Sigmoid colon (tissue), 7 donors: Measurements from ENCODE around the gene ATXN10. TPM values are rescaled to one million over a fixed set of nuclear protein-coding genes. Genes with fewer than 3 reads are reported as not detected.
A peak's percentile ranks its signal among the peaks of the same experiment; 100 is the strongest.

Experiments used
- DNase-seq: peaks from one replicate; pipeline ENCODE4 v3.0.0-alpha.2; 2019
- H3K27ac ChIP-seq, 4 donors: fragments of 200-600 bp; sonication (generic); one replicate each; pipeline ENCODE4 v1.5.1; 2016 to 2019; ENCODE audit warnings: mild to moderate bottlenecking in 1 of 4
- H3K27me3 ChIP-seq, 3 donors: fragments of 200-600 bp; sonication (generic); one replicate each; pipeline ENCODE4 v1.5.1; 2019; ENCODE audit warnings: mild to moderate bottlenecking in 1 of 3
- H3K36me3 ChIP-seq, 4 donors: fragments of 200-600 bp; sonication (generic); one replicate each; pipeline ENCODE4 v1.5.1; 2016 to 2019
- H3K4me1 ChIP-seq, 4 donors: fragments of 200-600 bp; sonication (generic); one replicate each; pipeline ENCODE4 v1.5.1; 2017 to 2019
- H3K4me3 ChIP-seq, 4 donors: fragments of 200-600 bp; sonication (generic); one replicate each; pipeline ENCODE4 v1.5.1; 2017 to 2019; ENCODE audit warnings: mild to moderate bottlenecking in 2 of 4, moderate library complexity in 1 of 4
- H3K9me3 ChIP-seq, 4 donors: fragments of 200-600 bp in 3 of 4; sonication (generic) in 3 of 4; one replicate each; pipeline versions ENCODE4 v1.5.1 to v1.6.1; 2013 to 2019
- EP300 ChIP-seq, 4 donors: sonication (generic); formaldehyde crosslinking; IDR thresholded peaks; one replicate each; pipeline ENCODE4 v1.6.1; 2017; ENCODE audit warnings: antibody characterized with exemption in 4 of 4
- POLR2A ChIP-seq, 2 donors: fragments of 450-650 bp; IDR thresholded peaks; one replicate each; pipeline ENCODE4 v1.6.1; 2016; ENCODE audit warnings: antibody characterized with exemption in 2 of 2, mild to moderate bottlenecking in 2 of 2, moderate library complexity in 2 of 2
- POLR2AphosphoS5 ChIP-seq, 4 donors: sonication (generic); formaldehyde crosslinking; IDR thresholded peaks; one replicate each; pipeline ENCODE4 v1.6.1; 2017; ENCODE audit warnings: antibody characterized with exemption in 4 of 4
- WGBS, 2 donors: extraction: QIAGEN DNeasy Blood & Tissue Kit; methylation state at CpG; one replicate each; pipeline ENCODE4 v1.1.7; 2013; 5-methylcytosine and 5-hydroxymethylcytosine counted together
- intact Hi-C: fragments of 100-400 bp; cut with DNase I; formaldehyde crosslinking; loops from one replicate; pipeline ENCODE4 v1.15.1; 2023
- polyA plus RNA-seq, 3 donors: library from polyadenylated mRNA; stranded (reverse); fragments of 200-250 nt; gene quantifications; one replicate each; pipeline ENCODE4 v1.2.3, GENCODE V29; 2013
- total RNA-seq, 4 donors: library from RNA; depleted of rRNA; stranded (reverse); fragments of >200 nt; gene quantifications; one replicate each; pipeline ENCODE4 v1.1.0, GENCODE V29; 2016
- TF ChIP-seq, protein P1 (sequence below), 4 experiments: fragments of 450-650 bp in 3 of 4; fragments of 200-600 bp in 1 of 4; IDR thresholded peaks; one replicate each; pipeline ENCODE4 v1.5.1; 2016 to 2019; ENCODE audit warnings: antibody characterized with exemption in 4 of 4, mild to moderate bottlenecking in 3 of 4, moderate library complexity in 2 of 4
- donor health status: healthy with polysubstance abuse.
- donor health status: Bipolar disorder and iron deficiency.
- donor health status: healthy.

The ATXN10 gene
- total and polyA plus RNA-seq, 7 donors, result 37.9 to 187 (median 160) TPM

DNA sequence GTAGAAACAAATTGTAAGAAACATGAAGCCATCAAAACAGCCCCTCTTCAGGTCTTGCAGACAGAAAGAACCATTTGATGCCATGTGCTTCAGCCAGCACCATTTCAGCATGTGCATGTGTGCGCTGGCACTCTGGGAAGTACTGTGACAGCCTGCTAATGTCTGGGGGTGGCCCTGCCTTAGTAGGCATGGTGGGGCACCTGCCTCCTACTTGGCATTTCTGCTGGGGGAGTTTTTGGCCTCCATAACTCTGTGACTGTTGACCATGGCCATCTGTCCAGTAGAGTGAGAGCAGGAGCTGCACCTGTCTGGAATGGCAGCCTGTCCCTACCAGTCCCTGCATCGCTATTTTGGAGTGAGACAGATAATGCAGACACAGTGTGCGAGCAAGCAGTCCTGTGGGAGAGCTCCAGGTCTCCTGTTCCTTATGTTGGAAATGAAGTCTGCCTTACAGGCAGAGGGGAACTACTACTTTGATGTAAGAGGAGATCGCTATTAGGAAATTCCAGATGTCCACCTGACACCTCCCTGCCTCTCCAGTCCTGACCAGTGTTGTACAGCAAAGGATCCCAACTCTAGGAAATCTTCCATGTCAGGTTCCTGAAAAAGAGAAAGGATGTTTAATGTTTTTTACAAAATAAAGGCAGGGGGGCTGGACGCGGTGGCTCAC, 102.5 kb downstream of the ATXN10 start:
- no peak for DNase-seq
- TF ChIP-seq, protein P1, sequence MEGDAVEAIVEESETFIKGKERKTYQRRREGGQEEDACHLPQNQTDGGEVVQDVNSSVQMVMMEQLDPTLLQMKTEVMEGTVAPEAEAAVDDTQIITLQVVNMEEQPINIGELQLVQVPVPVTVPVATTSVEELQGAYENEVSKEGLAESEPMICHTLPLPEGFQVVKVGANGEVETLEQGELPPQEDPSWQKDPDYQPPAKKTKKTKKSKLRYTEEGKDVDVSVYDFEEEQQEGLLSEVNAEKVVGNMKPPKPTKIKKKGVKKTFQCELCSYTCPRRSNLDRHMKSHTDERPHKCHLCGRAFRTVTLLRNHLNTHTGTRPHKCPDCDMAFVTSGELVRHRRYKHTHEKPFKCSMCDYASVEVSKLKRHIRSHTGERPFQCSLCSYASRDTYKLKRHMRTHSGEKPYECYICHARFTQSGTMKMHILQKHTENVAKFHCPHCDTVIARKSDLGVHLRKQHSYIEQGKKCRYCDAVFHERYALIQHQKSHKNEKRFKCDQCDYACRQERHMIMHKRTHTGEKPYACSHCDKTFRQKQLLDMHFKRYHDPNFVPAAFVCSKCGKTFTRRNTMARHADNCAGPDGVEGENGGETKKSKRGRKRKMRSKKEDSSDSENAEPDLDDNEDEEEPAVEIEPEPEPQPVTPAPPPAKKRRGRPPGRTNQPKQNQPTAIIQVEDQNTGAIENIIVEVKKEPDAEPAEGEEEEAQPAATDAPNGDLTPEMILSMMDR (IDR thresholded peaks at IDR 0.05), result no peak
- H3K27me3 ChIP-seq, result no peaks in the 10 kb centered on the region
- no peak overlapping the region for H3K27ac ChIP-seq
- peaks cover 0 to 19% (median 12%) of the 10 kb centered on the region in 4 donors for H3K4me1 ChIP-seq
- H3K9me3 ChIP-seq, result no peaks in the 10 kb centered on the region
- no peaks in the 10 kb centered on the region for H3K36me3 ChIP-seq
- intact Hi-C loops, result no loop called here
- 98 to 99% methylated on average over 6 of the region's 6 CpGs for WGBS, 2 donors
- no peak overlapping the region for H3K4me3 ChIP-seq

DNA sequence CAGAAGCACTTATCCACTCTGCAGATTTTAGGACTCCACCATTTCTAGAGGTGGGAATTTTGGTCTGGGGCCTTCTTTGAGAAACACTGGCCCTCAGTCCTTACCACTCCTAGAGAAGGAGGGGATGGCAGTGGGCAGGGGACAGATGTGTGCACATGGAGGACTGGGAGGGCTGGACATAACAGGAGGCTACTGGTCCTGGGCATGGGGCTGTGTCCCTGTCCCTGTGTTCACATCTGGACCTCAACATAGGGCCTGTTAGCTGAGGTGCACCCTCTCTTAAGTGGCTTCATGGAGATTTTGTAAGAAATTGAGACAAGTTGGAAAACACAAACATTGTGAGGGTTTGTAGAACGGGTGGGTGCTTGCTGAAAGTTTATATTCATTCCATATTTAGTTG, 103.4 kb downstream of the ATXN10 start:
- Histone ChIP-seq H3K27me3 (no peaks in the 10 kb centered on the region), H3K27ac (no peak overlapping the region), H3K4me1 (peaks cover 0 to 15% (median 11%) of the 10 kb centered on the region in 4 donors), H3K36me3 (no peaks in the 10 kb centered on the region), H3K9me3 (no peaks in the 10 kb centered on the region), H3K4me3 (no peak overlapping the region)
- intact Hi-C loops, result no loop called here
- no peak for DNase-seq
- 71 to 91% methylated on average over 1 of the region's 1 CpG for WGBS, 2 donors
- TF ChIP-seq, protein P1 (IDR thresholded peaks at IDR 0.05), result no peak
- TF ChIP-seq POLR2A (IDR thresholded peaks at IDR 0.05) (no peak), EP300 (IDR thresholded peaks at IDR 0.05) (no peak), POLR2AphosphoS5 (IDR thresholded peaks at IDR 0.05) (no peak)

DNA sequence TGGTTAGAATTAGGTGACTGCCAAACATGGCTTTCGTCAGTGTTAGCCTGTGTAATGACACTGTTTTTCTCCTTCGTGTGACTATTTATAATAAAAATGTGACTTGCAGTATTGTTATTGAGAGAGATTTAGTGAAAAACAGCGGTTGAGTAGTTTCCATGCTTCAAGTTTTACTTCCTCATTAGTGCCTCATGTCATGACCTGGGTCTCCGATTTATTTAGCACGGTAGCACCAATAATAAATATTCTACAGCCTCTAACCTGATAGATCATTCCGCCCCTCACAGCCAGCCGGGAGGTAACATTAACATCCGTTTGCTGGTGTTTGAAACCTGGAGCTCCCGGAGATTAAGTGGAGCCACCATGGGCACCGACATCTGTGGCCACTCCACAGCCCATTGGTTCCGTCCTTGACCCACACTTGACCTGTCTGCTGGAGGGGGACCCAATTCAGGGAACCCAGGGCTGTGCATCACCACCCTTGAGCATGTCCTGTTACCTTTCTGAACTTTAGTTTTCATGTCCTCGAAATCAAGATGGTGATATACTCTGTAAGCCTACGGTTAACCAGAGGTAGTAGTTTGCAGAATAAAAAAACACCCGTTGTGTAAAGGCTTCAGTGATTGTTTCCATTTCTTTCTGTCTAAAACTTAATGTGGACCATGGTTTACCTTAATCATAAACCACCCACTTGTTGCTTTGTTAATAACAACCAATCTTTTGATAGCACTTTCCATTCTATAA, 104.1 kb downstream of the ATXN10 start:
- no peak for DNase-seq
- no peak for TF ChIP-seq POLR2A (IDR thresholded peaks at IDR 0.05)
- no peak for TF ChIP-seq POLR2AphosphoS5 (IDR thresholded peaks at IDR 0.05)
- TF ChIP-seq EP300 (IDR thresholded peaks at IDR 0.05), result no peak
- TF ChIP-seq, protein P1 (IDR thresholded peaks at IDR 0.05), result no peak
- intact Hi-C loops, result no loop called here
- H3K27me3 ChIP-seq, result no peaks in the 10 kb centered on the region
- no peaks in the 10 kb centered on the region for H3K36me3 ChIP-seq
- H3K4me3 ChIP-seq, result no peak overlapping the region
- 78 to 92% methylated on average over 14 of the region's 14 CpGs for WGBS, 2 donors
- H3K9me3 ChIP-seq, result no peaks in the 10 kb centered on the region
- peaks cover 0 to 15% (median 11%) of the 10 kb centered on the region in 4 donors for H3K4me1 ChIP-seq
- no peak overlapping the region for H3K27ac ChIP-seq

DNA sequence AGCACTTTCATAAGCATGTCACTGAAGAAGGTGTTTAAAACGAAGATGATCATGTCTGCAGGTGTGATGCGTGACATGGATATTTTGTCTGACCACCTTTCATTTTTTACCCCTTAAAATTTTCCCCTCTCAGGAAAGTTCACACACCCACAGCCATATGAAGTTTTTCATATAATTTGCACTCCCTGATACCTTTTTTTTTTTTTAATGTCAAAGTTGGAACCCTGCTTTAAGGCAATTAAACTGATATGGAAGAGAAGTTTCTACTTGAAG, 104.6 kb downstream of the ATXN10 start:
- intact Hi-C loops, result no loop called here
- no peak for DNase-seq

More for the DNA sequence above, 104.6 kb downstream of the ATXN10 start:
- no peaks in the 10 kb centered on the region for H3K9me3 ChIP-seq
- no peaks in the 10 kb centered on the region for H3K36me3 ChIP-seq
- peaks cover 0 to 15% (median 11%) of the 10 kb centered on the region in 4 donors for H3K4me1 ChIP-seq
- TF ChIP-seq EP300 (IDR thresholded peaks at IDR 0.05) (no peak), POLR2AphosphoS5 (IDR thresholded peaks at IDR 0.05) (no peak), POLR2A (IDR thresholded peaks at IDR 0.05) (no peak)
- TF ChIP-seq, protein P1 (IDR thresholded peaks at IDR 0.05), result no peak
- H3K4me3 ChIP-seq, result no peak overlapping the region
- peak overlapping the region in 1 of 4 donors; percentile 31 for H3K27ac ChIP-seq
- H3K27me3 ChIP-seq, result no peaks in the 10 kb centered on the region
- WGBS, 2 donors, result 89 to 95% methylated on average over 2 of the region's 2 CpGs
